HepG2 (cell line): ENCODE data around the gene PRSS16. TPM values are rescaled to one million over a fixed set of nuclear protein-coding genes. Genes with fewer than 3 reads are reported as not detected.

Experiments
- CBX1 ChIP-seq: IDR thresholded peaks from one replicate; pipeline ENCODE4 v1.6.1; 2016; ENCODE audit warnings: antibody characterized with exemption, low read depth
- DMTF1 ChIP-seq: sonication (generic); formaldehyde crosslinking; IDR thresholded peaks from 2 replicates; pipeline ENCODE4 v1.4.0; 2020; ENCODE audit warnings: mild to moderate bottlenecking, missing genetic modification reagents
- ETS1 ChIP-seq: sonication (generic); formaldehyde crosslinking; IDR thresholded peaks from 2 replicates; pipeline ENCODE4 v1.4.0; 2020; ENCODE audit warnings: missing genetic modification reagents
- FOXC1 ChIP-seq: sonication (generic); formaldehyde crosslinking; IDR thresholded peaks from 2 replicates; pipeline ENCODE4 v1.8.0; 2022; ENCODE audit warnings: mild to moderate bottlenecking, missing genetic modification reagents, borderline replicate concordance
- GPN1 ChIP-seq: sonication (generic); formaldehyde crosslinking; IDR thresholded peaks from 2 replicates; pipeline ENCODE4 v1.5.1; 2020; ENCODE audit warnings: missing genetic modification reagents, borderline replicate concordance
- HDAC6 ChIP-seq: fragments of 200-600 bp; sonication (generic); IDR thresholded peaks from 2 replicates; pipeline ENCODE4 v1.7.0; 2017; ENCODE audit warnings: mild to moderate bottlenecking, antibody characterized with exemption, low read length, low read depth
- HHEX ChIP-seq: IDR thresholded peaks from 2 replicates; pipeline ENCODE4 v1.6.1; 2016; ENCODE audit warnings: control low read depth
- MEIS1 ChIP-seq: sonication (generic); formaldehyde crosslinking; IDR thresholded peaks from 2 replicates; pipeline ENCODE4 v1.9.0; 2021; ENCODE audit warnings: mild to moderate bottlenecking, missing genetic modification reagents, moderate library complexity, borderline replicate concordance
- PBX2 ChIP-seq: IDR thresholded peaks from 2 replicates; pipeline ENCODE4 v1.6.1; 2016; ENCODE audit warnings: control low read depth
- RBM22 ChIP-seq: fragments of 200-400 bp; formaldehyde crosslinking; optimal IDR thresholded peaks from 2 replicates; pipeline ENCODE3; 2017; ENCODE audit warnings: mild to moderate bottlenecking, low read length, moderate library complexity
- SRF ChIP-seq: IDR thresholded peaks from 2 replicates; pipeline ENCODE4 v1.6.1; 2011; ENCODE audit warnings: mild to moderate bottlenecking, low read depth, low read length, moderate library complexity
- ZNF318 ChIP-seq: sonication (generic); formaldehyde crosslinking; IDR thresholded peaks from 2 replicates; pipeline ENCODE4 v1.4.0; 2020; ENCODE audit warnings: mild to moderate bottlenecking, missing genetic modification reagents
- ZNF510 ChIP-seq: sonication (generic); formaldehyde crosslinking; IDR thresholded peaks from 2 replicates; pipeline ENCODE4 v1.4.0; 2020; ENCODE audit warnings: low read depth, mild to moderate bottlenecking, missing genetic modification reagents
- ZNF552 ChIP-seq: sonication (generic); formaldehyde crosslinking; IDR thresholded peaks from 2 replicates; pipeline ENCODE4 v1.9.0; 2022; ENCODE audit warnings: missing genetic modification reagents, mild to moderate bottlenecking, borderline replicate concordance
- polyA plus RNA-seq, 8 experiments: library from polyadenylated mRNA; depleted of rRNA in 3 of 8; stranded (reverse) in 7 of 8; unstranded in 1 of 8; fragments of >200 nt; fragmentation: Illumina TruSeq in 4 of 8; extraction: Trizol in 4 of 8; gene quantifications; 2 replicates each; pipeline versions ENCODE4 v1.2.1 to v1.2.3, GENCODE V29; 2011 to 2016; ENCODE audit warnings: low read depth in 4 of 8, missing spikeins in 1 of 8, mixed read lengths in 1 of 8; ENCODE audit not compliant: insufficient read depth in 1 of 8
- total RNA-seq, 5 experiments: library from RNA; depleted of rRNA; stranded (reverse); fragments of >200 nt; fragmentation: Illumina TruSeq; extraction: Trizol; gene quantifications; 2 replicates each; pipeline ENCODE4 v1.2.3, GENCODE V29; 2016; ENCODE audit warnings: low read depth in 1 of 5

PRSS16 gene
- total and polyA plus RNA-seq, 2 of the 13 experiments (the other 11 are each of a cell fraction or from before 2014, with no cell fraction given) = not detected

- TF ChIP-seq ZNF318 (no peak), CBX1 (peak; percentile 47), ETS1 (CRISPR knock-in tag) (no peak), HDAC6 (no peak), ZNF552 (CRISPR knock-in tag) (no peak), PBX2 (no peak), HHEX (no peak), SRF (no peak), FOXC1 (CRISPR knock-in tag) (no peak), DMTF1 (no peak), RBM22 (peak; percentile 46), MEIS1 (CRISPR knock-in tag) (0 out of 2 replicates have a peak, but pooled peaks have one; percentile 35), ZNF510 (CRISPR knock-in tag) (no peak), GPN1 (no peak)
Measured at GRCh38 chr6:27295301-27296079, 48.0 kb downstream of the PRSS16 start (continued).
